Thyroid gland (tissue), 4 donors: ENCODE results near the gene CSNK2A1.

ENCODE experiments used
- CTCF ChIP-seq, 6 experiments: fragments of 200-600 bp in 3 of 6; fragments of 450-650 bp in 3 of 6; sonication (generic) in 3 of 6; IDR thresholded peaks; one replicate each; pipeline ENCODE4 v1.5.1; 2016 to 2019; ENCODE audit warnings: antibody characterized with exemption in 6 of 6, mild to moderate bottlenecking in 2 of 6, inconsistent platforms in 1 of 6, moderate library complexity in 1 of 6
- POLR2A ChIP-seq, 2 donors: fragments of 450-650 bp; IDR thresholded peaks; one replicate each; pipeline ENCODE4 v1.6.1; 2017; ENCODE audit warnings: antibody characterized with exemption in 2 of 2, mild to moderate bottlenecking in 2 of 2, moderate library complexity in 1 of 2

GRCh38 chr20:535958-536357, 7.6 kb downstream of the CSNK2A1 start:
- TF ChIP-seq POLR2A (IDR thresholded peaks at IDR 0.05) (no peak), CTCF (IDR thresholded peaks at IDR 0.05) (no peak)
